ENCODE data around the gene DCLK1.

DCLK1 gene

DNA sequence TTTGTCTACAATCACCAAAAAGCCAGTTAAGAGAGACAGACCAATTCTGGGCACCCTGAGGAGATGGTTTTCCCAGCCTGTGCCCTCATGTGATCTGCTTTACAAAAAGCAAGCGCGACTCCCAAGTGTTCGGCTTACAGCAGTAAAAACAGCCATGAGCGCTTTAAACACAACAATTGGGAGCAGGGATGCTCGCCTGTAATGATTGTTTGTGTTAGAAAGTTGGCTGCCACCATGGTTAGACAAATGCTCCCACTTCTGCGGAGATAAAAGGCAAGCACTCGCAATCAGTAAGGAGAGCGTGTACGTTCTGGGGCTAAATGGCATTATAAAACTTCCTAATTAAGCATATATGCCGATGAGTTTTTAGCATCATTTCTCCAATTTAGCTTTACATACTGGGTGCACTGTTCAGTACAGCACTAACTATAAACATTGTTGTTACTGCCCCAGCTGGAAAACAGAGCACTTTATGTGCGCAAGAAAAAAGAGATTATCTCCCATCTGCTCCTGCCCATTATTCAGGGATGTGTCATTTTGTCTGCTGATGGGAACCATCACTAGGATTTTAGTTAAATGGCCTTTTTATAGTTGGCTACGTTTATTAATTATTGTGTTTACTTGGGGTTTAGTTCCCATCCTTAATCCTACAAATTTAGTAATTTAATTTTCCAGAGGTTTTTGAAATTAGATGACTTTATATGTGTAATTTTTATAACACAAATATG, 345.4 kb downstream of the DCLK1 start:
- no peak for DNase-seq (ENCODE audit: low read depth in 2 of 2)

DNA sequence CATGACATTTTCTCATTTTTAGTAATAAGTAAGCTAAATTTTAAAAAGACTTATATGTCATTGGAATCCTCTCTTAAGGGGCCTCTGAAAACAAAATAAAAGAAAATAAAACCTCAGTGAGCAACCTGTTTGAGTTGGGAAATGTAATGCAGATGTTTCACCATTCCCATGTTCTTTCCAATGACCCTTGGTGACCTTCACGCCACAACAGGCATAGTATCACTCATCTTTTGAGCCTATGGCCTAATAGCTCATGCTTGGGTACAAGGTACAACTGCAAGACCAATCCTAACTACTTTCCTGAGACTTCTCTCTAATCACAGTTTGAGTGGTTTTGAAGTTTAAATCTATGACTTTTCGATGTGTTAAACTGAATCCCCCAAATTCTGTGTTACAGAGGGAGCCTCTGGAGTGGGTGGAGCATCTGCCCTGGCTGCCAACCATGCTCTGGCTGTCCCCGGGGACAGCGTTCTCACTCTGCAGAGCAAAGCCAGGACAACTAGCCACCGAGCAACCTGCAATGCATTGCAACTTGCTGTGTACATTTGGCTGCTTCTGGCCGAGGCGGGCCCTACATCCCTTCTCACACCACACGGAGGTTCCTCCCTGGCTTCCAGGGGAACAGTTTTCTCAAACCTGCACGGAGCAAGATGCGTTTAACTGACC, 346.8 kb downstream of the DCLK1 start:
- no peak for DNase-seq (ENCODE audit: low read depth in 2 of 2)

DNA sequence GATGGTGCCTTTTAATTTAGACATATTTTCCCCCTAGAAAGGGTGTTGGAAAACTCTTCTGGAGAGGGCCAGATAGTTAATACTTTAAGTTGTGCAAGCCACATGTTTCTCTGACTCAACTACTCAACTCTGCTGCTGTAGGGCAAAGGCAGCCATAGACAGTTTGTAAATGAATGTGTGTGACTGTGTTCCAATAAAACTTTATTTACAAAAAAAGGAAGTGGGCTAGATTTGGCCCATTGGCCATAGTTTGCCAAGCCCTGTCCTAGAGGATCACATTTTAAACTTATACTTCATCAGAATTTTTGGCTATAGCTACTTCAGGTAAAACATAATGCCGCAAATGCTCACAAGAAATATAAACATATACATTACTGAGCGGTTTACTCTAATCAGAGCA, 348.4 kb downstream of the DCLK1 start:
- DNase-seq (ENCODE audit: low read depth in 2 of 2): no peak

DNA sequence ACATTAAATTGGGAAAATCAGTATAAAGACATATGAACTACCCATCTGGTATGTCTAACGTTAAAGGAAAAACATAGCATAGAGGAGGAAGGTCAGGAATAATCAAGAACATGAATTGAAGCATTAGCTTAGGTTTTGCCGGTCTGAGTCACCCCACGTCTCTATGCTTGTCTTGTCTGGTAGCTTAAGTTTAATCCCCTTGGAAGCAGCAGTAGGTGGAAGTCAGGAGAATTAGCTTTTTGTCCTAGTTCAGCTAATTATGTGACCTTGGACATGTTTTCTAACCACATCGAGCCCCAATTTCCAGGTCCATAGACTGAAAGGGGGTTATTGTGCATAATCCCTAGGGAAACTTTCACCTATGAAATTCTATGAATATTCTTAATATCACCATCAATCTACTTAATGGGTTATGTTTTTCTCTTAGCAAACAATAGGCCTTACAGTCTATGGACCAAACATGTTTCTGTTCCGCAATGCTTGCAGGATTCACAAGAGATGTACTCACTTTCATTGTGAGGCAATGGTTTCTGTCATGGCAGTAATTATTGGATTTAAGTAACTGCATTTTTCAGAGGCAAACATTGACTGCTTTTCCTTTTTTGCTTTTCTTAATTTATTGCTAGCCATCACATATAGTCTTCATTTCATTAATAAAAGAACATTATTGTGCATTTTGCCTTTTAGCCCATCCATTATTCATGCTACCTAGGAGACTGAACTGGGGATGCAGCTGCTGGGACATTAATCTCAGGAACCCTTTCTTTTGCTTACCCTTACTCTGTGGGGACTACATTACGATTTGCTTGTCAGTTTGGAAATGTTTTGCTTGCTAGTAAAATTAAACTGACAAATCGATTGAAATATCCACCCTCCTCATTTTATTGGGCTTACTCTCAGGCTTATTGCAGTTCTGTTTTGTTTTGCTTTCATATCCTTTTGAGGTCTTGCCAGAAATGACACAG, 349.9 kb downstream of the DCLK1 start:
- no peak for DNase-seq (ENCODE audit: low read depth in 2 of 2)

DNA sequence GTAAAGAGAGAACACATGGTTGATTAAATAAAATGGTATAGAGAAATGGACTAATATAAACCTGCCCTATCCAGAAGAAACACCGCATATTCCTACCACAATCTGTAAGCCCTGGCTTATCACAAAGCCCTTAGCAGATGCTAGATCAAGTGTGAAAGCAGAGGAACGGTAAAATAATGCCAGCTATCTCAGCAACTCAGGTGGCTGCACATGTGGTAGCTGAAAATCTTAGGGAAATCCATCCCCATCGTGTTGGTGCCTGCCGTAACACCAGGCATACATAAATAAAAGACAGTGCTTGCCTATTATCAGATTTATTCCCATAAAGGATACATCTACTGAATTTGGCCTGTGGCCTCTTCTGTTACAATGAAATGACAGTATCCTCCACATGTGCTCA, 350.6 kb downstream of the DCLK1 start:
- no peak for DNase-seq (ENCODE audit: low read depth in 2 of 2)

DNA sequence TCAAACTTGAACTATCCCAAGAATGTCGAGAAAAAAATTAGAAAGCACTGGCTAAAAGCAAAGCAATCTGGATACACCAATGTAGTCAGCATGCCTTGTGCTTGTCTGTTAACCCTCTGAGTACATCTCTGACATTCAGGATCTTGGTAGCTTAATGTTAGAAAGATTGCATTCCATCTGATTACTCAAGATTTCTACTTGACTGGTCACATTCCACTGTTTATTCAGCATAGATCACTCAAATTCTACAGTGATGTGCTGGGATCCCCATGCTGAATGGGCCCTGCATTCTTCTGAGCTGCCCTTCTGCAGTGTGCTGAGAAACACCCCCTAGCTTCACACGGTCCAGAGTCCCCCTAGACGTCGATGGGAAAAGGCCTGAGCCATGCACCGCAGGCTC, 359.3 kb downstream of the DCLK1 start:
- no peak for DNase-seq (ENCODE audit: low read depth in 2 of 2)

DNA sequence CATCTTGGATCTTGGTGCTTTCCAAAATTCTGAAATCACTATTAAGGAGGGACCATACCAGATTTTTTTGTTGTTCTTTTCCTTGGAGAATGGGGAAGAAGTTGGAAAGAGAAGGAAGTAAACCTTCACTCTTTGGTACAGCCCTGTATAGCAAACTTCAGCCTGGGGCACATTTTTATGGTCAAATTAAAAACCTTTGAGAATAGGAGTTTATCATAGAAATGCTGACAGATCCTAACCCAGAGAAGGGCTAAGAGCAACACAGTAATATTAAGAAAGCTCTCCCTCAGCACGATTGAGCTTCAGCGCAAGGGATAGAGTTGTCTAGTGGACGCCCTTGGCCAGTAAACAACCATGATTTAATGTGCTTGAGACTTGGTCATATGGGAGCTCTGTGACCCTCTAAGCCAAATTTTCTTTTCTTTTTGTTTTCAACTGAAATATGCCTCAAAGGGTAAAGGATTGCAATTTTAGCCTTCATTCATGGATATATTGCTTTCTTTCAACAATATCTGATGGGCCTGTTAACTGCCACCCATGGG, 360.4 kb downstream of the DCLK1 start:
- no peak for DNase-seq (ENCODE audit: low read depth in 2 of 2)

DNA sequence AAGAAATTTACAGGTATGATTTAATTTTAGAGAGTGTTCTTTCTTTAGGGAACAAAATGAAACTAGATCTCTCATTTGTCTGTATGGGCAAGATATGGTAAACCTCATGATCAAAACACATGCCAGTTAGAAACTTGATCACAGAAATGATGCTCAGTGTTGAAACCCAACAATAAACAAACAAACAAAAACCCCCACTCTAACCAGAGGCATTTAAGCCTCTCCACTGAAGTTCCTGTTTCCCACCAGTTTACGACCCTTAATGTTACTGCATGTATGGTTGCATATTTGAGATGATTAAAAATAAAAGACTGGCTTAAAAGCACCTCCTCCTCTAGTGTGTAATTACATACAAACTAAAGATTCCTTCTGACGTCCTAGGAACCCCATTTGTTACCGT, 361.4 kb downstream of the DCLK1 start:
- no peak for DNase-seq (ENCODE audit: low read depth in 2 of 2)

DNA sequence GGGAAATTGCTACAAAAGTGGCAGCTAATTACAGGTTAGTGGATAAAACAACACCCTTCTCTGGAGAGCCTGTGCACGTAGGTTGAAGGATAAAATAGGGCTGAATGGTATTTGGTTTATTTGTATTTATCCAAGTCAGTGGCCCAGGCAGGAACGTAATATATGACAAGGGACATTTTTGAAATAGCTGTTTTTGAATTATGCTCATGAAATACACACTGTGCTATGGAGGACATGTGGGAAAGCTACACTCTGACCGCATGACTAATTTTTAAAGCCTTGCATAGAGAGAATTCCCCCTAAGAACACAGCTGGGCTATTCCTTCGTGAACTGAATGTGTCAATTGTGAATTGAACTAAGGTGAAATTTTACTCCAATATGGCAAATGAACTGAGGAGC, 362.6 kb downstream of the DCLK1 start:
- no peak for DNase-seq (ENCODE audit: low read depth in 2 of 2)

DNA sequence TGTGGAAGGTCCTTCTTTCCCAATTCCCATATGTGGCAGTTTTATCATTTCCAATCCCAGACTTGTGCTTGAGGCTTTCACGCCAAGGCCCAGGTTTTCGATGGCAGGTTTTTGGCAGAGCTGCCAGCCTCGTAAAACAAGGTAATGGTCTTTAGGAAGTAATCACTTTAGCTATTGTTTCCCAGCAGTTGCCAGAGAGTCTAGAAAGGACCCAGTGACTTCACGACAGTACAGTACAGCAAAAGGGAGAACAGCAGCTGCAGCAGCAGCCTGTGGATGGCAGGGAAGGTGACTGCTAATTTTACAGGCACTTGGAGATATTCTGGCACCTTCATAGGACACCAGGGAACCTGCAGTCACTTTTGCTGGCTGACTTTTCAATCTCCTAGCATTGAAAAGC, 363.1 kb downstream of the DCLK1 start:
- no peak for DNase-seq (ENCODE audit: low read depth in 2 of 2)

DNA sequence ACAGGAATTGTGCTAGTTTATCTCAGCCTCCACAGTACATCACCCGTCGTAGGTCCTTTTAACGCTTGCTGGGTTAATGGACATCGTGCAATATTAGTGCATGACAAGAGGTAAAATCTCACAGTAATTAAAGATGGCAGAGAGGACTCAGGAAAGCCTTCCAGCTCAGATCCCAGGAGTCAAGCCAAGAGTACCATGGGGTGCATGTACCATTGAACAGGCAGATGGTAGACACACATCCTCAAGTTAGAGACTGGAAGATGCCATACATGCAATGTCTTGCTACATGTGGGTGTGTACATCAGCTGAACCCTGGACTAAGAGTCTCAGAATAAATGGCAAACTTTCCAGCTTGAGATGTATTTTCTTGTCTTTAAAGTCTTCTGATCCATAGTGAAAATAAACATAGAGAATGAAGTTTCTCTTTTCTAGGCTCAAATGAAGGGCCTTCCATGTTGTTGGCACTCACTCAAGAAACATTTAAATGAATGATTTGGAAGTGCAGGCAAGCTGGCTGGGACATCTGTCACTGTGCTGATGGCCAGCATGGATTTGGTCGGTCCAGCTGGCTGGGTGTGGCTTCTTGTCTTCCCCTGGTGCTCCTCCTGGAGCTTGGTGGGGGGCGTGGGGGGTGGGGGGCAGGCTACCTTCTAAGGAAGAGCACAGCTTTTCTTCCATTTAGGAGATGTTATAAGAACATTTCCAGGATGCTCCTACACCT, 363.8 kb downstream of the DCLK1 start:
- DNase-seq (ENCODE audit: low read depth in 2 of 2): no peak

DNA sequence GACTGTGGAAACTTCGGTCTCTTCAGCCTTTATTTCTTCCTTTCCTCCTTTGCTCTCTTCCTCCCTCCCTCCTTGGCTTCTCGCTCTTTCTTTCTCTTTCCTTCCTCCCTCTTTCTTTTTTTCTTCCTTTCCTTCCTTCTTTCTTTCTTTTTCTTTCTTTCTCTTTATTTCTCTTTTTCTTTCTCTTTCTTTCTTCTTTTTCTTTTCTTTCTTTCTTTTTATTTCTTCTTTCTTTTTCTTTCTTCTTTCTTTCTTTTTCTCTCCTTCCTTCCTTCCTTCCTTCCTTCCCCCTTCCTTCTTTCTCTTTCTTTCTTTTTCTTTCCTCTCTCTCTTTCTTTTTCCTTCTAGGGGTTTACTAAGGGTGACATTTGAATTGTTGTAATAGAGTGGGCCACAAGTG, 364.5 kb downstream of the DCLK1 start:
- no peak for DNase-seq (ENCODE audit: low read depth in 2 of 2)

DNA sequence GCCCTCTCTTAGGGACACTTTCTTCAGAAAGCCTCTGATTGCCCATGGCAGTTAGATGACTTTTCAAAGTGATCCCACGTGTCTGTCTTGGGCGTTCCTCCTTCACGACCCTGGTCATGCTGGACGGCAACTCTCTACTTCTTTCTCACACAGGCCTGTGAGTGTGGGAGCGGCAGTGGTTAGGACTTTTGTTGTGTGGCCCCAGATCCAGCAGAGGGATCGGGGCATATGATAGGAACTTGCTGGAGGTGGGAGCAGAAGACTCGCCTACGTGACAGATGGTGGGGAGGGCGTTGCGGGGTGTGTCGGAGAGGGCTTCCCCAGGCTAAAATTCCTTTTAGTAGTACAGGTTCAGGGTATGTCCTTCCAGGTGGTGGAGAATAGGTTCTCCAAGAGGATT, 365.2 kb downstream of the DCLK1 start:
- DNase-seq (ENCODE audit: low read depth in 2 of 2): no peak

DNA sequence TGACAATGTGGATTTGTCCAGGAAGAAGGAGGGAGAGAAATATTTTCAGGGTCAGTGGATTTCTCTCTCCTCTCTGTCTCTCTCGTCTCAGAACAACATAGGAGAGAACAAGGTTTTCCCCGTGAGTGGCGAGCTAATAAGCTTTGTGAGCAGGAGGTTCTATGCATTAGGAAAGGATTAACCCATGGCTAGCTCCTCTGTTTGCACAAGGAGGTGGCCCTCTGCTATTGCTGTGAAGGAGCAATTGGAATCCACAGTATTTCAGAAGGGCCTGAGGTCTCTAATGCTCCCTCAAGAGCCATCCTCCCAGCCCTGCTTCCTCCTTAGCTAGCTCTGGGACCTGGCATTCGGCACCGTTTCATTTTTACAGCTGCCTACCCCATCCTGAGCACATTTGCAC, 365.8 kb downstream of the DCLK1 start:
- no peak for DNase-seq (ENCODE audit: low read depth in 2 of 2)

DNA sequence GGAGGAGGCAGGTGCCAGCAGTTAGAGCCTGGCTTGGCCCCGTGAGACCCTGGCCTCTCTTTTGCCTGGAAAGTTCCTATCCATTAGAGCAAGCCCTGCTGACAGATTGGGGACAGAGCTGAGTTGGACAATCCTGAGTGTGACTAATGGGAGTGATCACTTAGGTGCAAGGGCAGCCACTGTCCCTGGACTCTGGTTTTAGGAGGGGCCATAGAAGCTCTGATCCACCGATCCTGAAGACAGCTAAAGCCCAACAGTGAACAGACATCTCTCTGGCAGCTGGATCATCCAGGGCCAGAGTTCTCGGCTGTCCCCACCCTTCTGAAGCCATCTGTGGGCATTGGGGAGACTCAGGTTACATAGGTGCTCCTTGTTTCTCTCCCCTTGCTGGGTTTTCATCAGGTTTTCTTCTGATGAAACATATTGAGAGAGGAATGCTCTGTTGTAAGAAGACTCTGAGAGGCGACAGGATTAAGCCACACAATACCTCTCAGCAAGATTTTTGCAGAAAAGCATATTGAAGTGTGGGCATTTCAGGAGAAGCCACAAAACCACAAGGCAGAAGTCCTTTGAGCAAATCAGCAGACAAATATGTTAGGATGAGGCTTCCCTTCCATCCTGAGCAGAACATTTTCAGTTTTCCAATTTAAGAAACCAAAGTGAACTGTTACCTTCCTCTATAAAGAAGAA, 366.7 kb downstream of the DCLK1 start:
- no peak for DNase-seq (ENCODE audit: low read depth in 2 of 2)

DNA sequence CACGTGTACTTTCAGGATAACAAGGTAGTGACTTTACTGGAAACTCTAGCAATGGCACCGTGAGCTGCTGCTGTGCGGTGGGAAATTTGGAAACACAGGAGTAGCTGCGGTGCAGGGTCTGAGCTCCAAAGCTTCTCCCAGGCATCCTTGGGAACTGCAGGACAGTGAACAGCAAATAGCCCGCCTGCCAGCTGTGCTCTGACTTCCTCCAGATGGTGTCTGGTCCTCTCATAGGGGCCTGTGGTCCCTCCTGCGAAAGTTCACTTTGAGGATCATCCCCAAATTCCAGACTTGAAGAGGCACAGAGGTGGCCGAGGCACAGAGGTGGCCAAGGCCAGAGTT, 367.4 kb downstream of the DCLK1 start:
- DNase-seq (ENCODE audit: low read depth in 2 of 2): no peak

DNA sequence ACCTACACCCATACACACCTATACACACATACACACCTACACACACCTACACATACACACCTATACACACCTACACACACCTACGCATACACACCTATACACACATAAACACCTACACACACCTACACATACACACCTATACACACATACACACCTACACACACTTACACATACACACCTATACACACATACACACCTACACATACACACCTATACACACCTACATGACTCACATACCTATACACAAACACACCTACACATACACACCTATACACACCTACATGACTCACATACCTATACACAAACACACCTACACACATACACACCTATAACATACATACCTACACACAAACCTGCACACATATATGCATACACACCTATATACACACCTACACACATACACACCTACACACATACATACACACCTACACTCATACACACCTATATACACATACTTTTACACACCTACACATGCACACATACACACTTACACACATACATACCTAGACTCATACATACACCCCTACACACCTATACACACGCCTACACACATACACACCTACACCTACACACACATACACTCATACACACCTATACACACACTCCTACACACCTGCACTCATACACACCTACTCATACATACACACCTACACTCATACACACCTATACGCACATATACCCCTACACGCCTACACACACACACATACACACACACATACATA, 368.0 kb downstream of the DCLK1 start:
- DNase-seq (ENCODE audit: low read depth in 2 of 2): no peak

DNA sequence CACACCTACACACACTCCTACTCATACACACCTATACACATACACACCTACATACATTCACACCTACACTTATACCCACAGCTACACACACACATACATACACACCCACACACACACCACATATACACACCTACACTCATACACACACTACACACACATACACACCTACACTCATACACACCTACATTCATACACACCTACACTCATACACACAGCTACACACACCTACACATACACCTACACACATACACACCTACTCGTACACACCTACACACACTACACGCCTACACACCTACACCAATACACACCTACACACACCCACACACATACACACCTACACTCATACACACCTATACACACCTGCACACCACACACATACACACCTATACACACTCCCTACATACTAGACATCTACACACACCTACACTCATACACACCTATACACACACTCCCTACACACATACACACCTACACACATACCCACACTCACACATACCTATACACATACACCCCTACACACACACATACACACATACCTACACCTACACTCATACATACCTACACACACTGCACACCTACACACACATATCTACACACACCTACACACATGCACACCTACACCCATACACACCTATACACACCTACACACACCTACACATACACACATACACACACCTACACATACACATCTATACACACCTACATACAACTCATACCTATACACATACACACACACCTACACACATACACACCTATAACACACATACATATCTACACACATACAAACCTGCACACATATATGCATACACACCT, 369.5 kb downstream of the DCLK1 start:
- DNase-seq (ENCODE audit: low read depth in 2 of 2): no peak

DNA sequence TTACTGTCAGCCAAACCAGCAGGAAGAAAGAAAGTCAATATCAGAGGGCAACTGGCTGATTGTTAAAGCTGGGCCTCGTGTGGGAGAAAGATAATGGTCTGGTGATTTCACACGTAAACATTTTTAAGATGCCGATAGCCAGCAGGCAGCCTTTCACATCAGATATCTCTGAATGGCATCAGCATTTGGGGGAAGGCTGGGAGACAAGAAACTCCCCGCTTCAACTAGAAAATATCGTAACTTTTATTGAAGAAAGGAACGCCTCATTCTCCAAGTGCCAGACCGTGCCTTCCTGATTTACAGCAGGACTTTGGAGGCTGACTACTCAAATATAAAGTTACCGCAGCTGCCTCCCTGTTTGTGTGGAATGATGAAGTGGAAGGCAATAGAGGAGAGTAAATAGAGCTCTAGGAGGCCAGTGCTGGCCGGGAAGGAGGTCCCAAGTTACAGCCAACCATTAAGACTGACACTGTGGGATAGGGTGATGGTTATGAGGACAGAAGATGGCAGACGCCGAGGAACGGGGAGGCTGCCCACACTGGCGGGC, 370.4 kb downstream of the DCLK1 start:
- no peak for DNase-seq (ENCODE audit: low read depth in 2 of 2)
